Urinary bladder (tissue), 4 donors: ENCODE results near the gene HNRNPM. TPM values are rescaled to one million over a fixed set of nuclear protein-coding genes. Genes with fewer than 3 reads are reported as not detected.
"Not testable (repeated sequence)": the region's sequence is repeated elsewhere in the genome, so short reads cannot be mapped to it uniquely, and the experiment has no call there.

Experiments
- DNase-seq: peaks from one replicate; pipeline ENCODE4 v3.0.0-alpha.2; 2015; ENCODE audit errors: extremely low spot score
- H3K27ac ChIP-seq: one replicate; pipeline ENCODE4 v1.5.1; 2013; ENCODE audit warnings: low read depth, mild to moderate bottlenecking, moderate library complexity
- H3K36me3 ChIP-seq: one replicate; pipeline ENCODE4 v1.6.1; 2013; ENCODE audit warnings: mild to moderate bottlenecking, moderate library complexity; ENCODE audit not compliant: insufficient read depth
- H3K4me1 ChIP-seq: one replicate; pipeline ENCODE4 v1.6.1; 2013; ENCODE audit warnings: mild to moderate bottlenecking, moderate library complexity; ENCODE audit not compliant: insufficient read depth
- H3K4me3 ChIP-seq: one replicate; pipeline ENCODE4 v1.5.1; 2013; ENCODE audit warnings: low read depth, low read length
- WGBS: extraction: QIAGEN DNeasy Blood & Tissue Kit; methylation state at CpG from one replicate; pipeline ENCODE4 v1.1.7; 2013; 5-methylcytosine and 5-hydroxymethylcytosine counted together
- polyA plus RNA-seq: library from polyadenylated mRNA; stranded (reverse); fragments of 200-250 nt; gene quantifications from one replicate; pipeline ENCODE4 v1.2.3, GENCODE V29; 2013
- total RNA-seq: library from RNA; depleted of rRNA; stranded (reverse); fragments of >200 nt; gene quantifications from one replicate; pipeline ENCODE4 v1.2.3, GENCODE V29; 2014
- donor health status: healthy with polysubstance abuse.
- donor health status: healthy.

Gene HNRNPM
- total and polyA plus RNA-seq, 2 donors: 63.7 to 173 TPM

DNA sequence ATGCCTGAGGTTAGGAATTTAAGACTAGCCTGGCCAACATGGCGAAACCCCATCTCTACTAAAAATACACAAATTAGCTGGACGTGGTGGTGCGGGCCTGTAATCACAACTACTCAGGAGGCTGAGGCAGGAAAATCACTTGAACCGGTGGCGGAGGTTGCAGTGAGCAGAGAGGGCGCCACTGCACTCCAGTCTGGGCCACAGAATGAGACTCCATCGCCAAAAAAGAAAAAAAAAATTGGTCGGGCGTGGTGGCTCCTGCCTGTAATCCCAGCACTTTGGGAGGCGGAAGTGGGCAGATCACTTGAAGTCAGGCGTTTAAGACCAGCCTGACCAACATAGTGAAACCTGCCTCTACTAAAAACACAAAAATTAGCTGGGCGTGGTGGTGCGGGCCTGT is 34.1 kb upstream of the HNRNPM start:
- H3K27ac ChIP-seq, DNase-seq, H3K4me3 ChIP-seq, H3K36me3 ChIP-seq, H3K4me1 ChIP-seq: not testable (repeated sequence)
- 89% methylated on average over 13 of the region's 13 CpGs for WGBS

DNA sequence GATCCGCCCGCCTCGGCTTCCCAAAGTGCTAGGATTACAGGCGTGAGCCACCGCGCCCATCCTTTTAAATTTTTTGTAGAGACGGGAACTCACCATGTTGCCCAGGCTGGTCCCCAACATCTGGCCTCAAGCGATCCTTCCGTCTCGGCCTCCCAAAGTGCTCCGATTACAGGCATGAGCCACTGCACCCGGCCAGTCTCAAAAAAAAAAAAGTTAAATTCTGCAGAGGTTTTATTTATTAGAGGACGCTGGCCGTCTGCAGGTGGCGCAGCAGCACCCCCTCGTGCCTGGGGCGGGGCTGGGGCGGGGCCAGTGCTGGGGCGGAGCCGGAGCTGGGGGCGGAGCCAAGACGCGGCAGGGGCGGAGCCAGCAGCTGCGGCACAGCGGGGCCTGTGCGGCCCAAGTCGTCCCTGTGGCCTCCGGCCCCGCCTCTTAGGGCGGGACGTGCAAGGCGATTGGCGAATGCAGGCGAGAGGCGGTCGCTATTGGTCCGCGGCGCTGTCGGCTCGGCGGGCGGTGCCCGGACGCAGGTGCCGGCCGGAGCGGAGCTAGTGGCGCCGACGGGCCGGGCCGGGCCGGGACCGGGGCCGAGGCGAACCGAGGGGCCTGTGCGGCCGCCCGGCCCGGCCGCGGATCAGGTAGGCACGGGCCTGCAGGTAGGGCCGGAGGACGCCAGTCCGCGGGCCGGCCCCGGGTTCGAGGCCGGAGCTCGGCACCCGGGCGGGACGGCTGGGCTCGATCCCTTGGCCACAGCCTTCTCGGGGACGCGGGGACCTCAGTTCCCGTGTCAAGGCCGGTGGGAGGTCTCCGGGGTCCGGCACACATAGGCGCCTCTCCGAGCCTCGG is 31.8 kb upstream of the HNRNPM start, which contains the start of gene MARCHF2:
Gene MARCHF2, plus strand, starts transcription at position 523 of the 846 bp plus-strand sequence. CDS start 8,536 bp downstream, outside the sequence.
- DNase-seq: peak; percentile 81
- Histone ChIP-seq H3K27ac (no peak within 1 kb of the TSS), H3K36me3 (no peaks in the 10 kb centered on the region), H3K4me3 (peak within 1 kb of the TSS; percentile 85), H3K4me1 (no peaks in the 10 kb centered on the region)
- WGBS: 5% methylated on average over 89 of the region's 89 CpGs

DNA sequence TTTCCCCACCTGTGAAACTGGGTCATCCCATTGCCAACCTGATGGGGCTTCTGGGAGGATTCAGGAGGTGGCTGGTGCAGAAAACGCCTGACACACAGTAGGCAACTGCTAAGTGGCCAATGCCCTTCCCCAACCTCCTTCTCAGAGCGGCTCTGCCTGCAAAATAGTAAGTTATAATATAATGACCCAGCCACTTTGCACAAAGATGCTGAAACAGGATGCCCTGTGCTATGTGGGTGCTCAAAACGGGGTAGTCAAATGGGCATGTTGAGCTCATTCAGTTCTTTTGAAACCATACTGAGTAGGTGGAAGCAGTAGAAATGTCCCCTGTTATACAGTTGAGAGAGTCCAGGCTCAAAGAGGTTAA is 31.2 kb upstream of the HNRNPM start:
- no peak for DNase-seq
- no peak overlapping the region for H3K27ac ChIP-seq
- H3K4me3 ChIP-seq: peak overlapping the region; percentile 85
- H3K36me3 ChIP-seq: no peaks in the 10 kb centered on the region
- no peaks in the 10 kb centered on the region for H3K4me1 ChIP-seq
- 25% methylated on average over 3 of the region's 3 CpGs for WGBS

DNA sequence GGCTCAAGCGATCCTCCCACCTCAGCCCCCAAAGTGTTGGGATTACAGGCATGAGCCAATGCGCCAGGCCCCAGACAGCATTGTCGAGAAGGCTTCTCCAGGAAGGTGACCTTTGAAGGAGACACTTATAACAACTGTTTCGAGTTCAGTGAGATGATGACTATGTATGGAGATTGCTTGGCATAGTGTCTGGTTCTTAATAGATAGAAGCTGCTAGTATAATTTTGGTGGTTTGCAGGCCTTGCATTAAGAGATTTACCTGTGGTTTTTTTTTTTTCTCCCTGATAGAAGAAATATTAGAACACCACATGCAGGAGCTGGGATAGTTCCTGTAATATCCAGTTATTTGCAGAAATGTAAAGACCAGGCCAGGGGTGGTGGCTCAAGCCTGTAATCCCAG is 28.0 kb upstream of the HNRNPM start:
- 59% methylated on average over 4 of the region's 4 CpGs for WGBS
- no peak for DNase-seq
- H3K4me3 ChIP-seq: no peak overlapping the region
- H3K27ac ChIP-seq: no peak overlapping the region
- H3K4me1 ChIP-seq: no peaks in the 10 kb centered on the region
- H3K36me3 ChIP-seq: no peaks in the 10 kb centered on the region

DNA sequence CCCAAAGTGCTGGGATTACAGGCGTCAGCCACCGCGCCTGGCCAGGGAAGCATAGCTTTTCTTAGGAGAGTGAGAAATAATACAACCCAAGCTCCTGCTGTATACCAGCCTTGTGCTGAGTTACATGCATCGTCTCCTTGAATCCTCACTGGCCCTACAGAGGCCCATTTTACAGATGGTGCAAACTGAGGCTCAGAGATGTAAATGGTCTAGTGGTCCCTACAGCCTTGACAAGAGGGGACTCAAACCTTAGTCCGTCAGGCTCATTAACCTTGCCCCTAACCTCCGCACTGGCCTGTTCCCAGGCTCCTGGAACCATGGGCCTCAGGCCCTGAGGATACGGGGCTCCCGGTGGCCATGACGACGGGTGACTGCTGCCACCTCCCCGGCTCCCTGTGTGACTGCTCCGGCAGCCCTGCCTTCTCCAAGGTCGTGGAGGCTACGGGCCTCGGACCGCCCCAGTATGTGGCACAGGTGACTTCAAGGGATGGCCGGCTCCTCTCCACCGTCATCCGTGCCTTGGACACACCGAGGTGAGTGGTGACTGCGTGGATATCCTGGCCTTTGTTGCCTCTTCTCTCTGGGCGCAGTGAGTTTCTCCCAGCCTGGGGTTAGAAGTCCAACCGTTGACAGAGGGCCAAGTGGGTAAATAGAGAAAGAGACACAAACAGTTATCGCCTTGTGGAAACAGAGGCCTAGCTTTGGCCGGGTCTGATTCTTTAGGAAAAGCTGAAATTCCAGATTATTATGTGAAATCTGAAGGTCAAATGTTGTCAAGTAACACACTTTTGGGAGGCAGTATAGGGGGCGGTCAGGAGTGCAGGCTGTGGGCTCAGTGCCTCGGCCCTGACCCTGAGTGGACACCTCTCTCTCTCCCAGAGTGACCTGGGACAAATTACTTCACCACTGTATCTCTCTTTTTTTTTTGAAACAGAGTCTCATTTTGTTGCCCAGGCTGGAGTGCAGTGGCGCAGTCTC is 23.0 kb upstream of the HNRNPM start:
- H3K27ac ChIP-seq: no peak overlapping the region
- H3K4me1 ChIP-seq: no peaks in the 10 kb centered on the region
- H3K36me3 ChIP-seq: no peaks in the 10 kb centered on the region
- H3K4me3 ChIP-seq: no peak overlapping the region
- WGBS: 91% methylated on average over 28 of the region's 28 CpGs
- DNase-seq: no peak

DNA sequence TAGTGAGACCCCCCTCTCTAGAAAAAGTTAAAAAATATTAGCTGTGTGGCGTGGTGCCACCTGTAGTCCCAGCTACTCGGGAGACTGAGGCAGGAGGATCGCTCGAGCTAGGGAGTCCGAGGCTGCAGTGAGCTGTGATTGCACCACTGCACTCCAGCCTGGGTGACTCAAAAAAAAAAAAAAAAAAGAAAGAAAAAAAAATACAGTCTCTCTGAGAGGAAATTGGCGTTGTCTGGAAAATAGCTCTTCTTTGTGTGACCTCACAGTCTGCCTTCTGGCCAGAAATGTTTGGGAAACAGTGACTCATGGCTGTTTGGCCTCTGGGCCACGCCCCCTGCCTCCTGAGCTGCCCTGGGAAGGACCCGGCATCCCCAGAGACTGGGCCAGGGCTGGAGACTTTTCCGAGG is 21.0 kb upstream of the HNRNPM start:
- 26% methylated on average over 9 of the region's 9 CpGs for WGBS
- H3K36me3 ChIP-seq: no peaks in the 10 kb centered on the region
- peak; percentile 50 for DNase-seq
- H3K27ac ChIP-seq: peak overlapping the region; percentile 3
- no peak overlapping the region for H3K4me3 ChIP-seq
- H3K4me1 ChIP-seq: no peaks in the 10 kb centered on the region

DNA sequence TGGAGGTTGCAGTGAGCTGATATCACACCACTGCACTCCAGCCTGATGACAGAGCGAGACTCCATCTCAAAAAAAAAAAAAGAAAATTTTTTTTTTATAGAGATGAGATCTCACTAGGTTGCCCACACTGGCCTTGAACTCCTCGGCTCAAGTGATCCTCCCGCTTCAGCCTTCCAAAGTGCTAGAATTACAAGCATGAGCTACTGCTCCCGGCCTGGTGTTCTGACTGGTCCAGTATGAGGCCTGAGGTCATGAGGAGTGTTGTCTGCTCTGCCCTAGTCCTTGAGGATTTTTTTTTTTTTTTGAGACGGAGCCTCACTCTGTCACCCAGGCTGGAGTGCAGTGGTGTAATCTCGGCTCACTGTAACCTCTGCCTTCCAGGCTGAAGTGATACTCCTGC is 19.4 kb upstream of the HNRNPM start:
- not testable (repeated sequence) for H3K4me3 ChIP-seq, H3K27ac ChIP-seq, DNase-seq, H3K36me3 ChIP-seq, H3K4me1 ChIP-seq
- 92% methylated on average over 6 of the region's 6 CpGs for WGBS

DNA sequence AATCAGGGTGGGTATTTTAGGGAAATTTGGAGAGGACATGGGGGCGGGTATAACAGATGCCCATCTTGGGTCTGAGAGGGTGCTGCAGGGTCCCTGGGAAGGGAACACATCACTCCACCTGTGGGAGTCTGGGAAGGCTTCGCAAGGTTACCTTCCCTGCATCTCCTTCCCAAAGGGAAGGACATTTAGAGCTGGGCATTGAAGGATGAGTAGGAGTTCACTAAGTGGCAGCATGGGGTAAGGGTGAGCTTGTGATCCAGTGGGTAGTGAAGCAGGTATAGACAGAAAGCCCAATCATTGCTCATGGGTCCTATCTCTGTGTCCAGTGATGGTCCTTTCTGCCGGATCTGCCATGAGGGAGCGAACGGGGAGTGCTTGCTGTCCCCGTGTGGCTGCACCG is 18.5 kb upstream of the HNRNPM start:
- 93% methylated on average over 7 of the region's 7 CpGs for WGBS

DNA sequence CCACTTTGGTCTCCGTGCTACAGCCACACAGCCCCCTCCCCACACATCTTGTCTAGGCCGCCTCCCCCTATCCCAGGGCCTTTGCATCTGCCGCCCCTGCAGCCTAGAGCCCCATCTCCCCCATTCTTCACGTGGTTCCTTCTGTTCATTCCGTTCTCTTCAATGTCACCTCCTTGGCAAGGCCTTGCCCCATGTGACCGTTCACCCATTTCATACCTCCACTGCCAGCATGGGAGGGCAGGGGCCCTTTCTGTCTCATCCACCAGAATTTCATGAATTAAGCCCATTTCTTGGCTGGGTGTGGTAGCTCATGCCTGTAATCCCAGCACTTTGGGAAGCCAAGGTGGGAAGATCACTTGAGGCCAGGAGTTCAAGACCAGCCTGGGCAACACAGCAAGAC is 15.7 kb upstream of the HNRNPM start:
- H3K4me3 ChIP-seq: no peak overlapping the region
- no peak for DNase-seq
- no peak overlapping the region for H3K27ac ChIP-seq
- 81% methylated on average over 6 of the region's 6 CpGs for WGBS
- H3K4me1 ChIP-seq: no peaks in the 10 kb centered on the region
- no peaks in the 10 kb centered on the region for H3K36me3 ChIP-seq

More for the DNA sequence above, 18.5 kb upstream of the HNRNPM start:
- H3K4me3 ChIP-seq: no peak overlapping the region
- no peak overlapping the region for H3K27ac ChIP-seq
- no peak for DNase-seq
- H3K36me3 ChIP-seq: no peaks in the 10 kb centered on the region
- no peaks in the 10 kb centered on the region for H3K4me1 ChIP-seq

DNA sequence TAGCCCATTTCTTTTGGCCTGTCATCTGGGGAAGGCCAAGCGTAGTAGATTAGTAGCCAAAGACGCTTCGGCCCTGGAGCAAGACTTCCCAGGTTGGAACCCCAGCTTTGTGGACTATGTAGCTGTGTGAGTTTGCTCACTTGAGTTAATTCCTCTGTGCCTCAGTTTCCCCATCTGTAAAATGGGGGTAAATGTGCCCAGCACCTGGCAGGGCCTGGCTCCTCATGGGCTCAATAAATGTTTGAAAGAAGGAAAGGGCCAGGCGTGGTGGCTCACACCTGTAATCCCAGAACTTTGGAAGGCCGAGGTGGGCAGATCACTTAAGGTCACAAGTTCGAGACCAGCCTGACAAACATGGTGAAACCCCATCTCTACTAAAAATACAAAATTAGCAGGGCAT is 14.9 kb upstream of the HNRNPM start:
- Histone ChIP-seq H3K4me1 (no peaks in the 10 kb centered on the region), H3K36me3 (no peaks in the 10 kb centered on the region), H3K4me3 (no peak overlapping the region), H3K27ac (no peak overlapping the region)
- WGBS: 95% methylated on average over 6 of the region's 6 CpGs
- no peak for DNase-seq

DNA sequence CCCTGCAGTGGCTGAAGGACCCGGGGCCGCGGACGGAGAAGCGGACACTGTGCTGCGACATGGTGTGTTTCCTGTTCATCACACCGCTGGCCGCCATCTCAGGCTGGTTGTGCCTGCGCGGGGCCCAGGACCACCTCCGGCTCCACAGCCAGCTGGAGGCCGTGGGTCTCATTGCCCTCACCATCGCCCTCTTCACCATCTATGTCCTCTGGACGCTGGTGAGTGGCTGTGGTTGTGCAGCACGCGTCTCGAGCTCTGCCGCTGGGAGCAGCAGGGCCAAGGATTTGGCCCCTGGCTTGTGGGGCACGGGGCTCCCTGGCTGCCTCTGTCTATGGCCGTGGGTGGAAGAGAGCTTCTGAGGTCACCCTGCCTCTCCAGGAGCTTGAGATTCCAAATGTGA is 14.1 kb upstream of the HNRNPM start:
- Histone ChIP-seq H3K27ac (no peak overlapping the region), H3K4me1 (no peaks in the 10 kb centered on the region), H3K4me3 (no peak overlapping the region), H3K36me3 (no peaks in the 10 kb centered on the region)
- DNase-seq: no peak
- WGBS: 91% methylated on average over 20 of the region's 20 CpGs

DNA sequence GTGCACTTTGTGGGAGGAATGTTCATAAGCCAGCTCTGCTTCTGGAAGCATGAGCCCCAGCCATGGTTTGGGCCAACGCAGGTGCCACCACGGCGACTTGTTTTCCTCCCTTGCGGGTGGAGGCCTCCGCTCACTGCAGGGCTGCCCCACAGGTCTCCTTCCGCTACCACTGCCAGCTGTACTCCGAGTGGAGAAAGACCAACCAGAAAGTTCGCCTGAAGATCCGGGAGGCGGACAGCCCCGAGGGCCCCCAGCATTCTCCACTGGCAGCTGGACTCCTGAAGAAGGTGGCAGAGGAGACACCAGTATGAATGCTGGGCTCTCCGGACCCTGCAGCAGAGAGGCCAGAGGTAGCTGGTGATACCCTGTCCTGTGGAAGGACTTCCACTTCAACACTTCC is 6.5 kb upstream of the HNRNPM start:
- Histone ChIP-seq H3K4me1 (no peaks in the 10 kb centered on the region), H3K36me3 (no peaks in the 10 kb centered on the region), H3K27ac (no peak overlapping the region), H3K4me3 (no peak overlapping the region)
- 95% methylated on average over 12 of the region's 12 CpGs for WGBS
- DNase-seq: no peak

DNA sequence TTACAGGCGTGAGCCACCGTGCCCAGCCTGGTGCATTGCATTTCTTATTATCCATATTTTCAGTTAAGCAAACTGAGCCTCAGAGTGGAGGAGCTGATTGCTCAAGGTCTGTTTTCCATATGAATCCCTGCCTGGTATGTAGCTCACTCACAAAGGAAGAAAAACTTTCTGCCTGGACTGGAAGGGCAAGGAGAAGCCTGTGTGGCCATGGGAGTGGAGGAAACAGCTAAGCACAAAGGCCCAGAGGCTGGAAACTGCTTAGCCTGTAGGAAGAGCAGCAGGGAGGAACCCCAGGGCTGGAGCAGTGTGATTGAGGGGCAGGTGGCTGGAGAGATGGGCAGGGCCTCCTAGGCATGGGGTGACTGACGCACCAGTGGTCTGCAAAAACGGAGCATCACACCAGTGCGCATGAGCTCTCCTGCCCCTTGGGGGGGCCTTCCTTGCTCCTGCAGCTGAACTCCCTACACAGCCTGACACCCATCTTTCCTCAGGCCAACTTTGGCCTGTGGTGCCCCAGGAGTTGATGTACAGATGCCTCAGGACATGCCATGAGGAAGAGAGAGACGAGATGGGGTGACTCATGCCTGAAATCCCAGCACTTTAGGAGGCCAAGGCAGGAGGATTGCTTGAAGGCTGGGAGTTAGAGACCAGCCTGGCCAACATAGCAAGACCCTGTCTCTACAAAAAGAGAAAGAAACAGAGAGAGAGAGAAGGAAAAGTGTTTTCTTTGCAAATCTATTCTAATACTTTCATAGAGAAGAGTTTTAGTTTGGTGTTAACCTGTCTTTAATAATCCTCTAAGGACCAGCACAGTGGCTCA is 2.8 kb upstream of the HNRNPM start:
- 82% methylated on average over 6 of the region's 6 CpGs for WGBS

More for the DNA sequence above, 2.8 kb upstream of the HNRNPM start:
- peaks cover 3% of the 10 kb centered on the region for H3K4me1 ChIP-seq
- DNase-seq: no peak
- no peak overlapping the region for H3K27ac ChIP-seq
- no peak overlapping the region for H3K4me3 ChIP-seq
- no peaks in the 10 kb centered on the region for H3K36me3 ChIP-seq
